GM19324 (cell line): ENCODE results near the gene PCSK1N.
"Not testable (repeated sequence)": the region's sequence is repeated elsewhere in the genome, so short reads cannot be mapped to it uniquely, and the experiment has no call there.

ENCODE experiments used
- ATAC-seq: cut with Tn5 transposase; IDR thresholded peaks from one replicate; pipeline ENCODE4 v1.9.1; 2021; ENCODE audit warnings: mild to moderate bottlenecking, moderate library complexity; ENCODE audit not compliant: unreplicated experiment, low FRiP score

PCSK1N gene

GRCh38 chrX:48824066-48824465 is 11.3 kb downstream of the PCSK1N start:
- ATAC-seq: no peak

- ATAC-seq: no peak
Observed at GRCh38 chrX:48823053-48823452, 12.4 kb downstream of the PCSK1N start.

- ATAC-seq: not testable (repeated sequence)
Observed at GRCh38 chrX:48819394-48819793, 16.0 kb downstream of the PCSK1N start.

GRCh38 chrX:48818866-48819265 is 16.5 kb downstream of the PCSK1N start:
- ATAC-seq: no peak

- no peak for ATAC-seq
Observed at GRCh38 chrX:48818098-48818497, 17.3 kb downstream of the PCSK1N start.

GRCh38 chrX:48816014-48816810 is 19.2 kb downstream of the PCSK1N start:
- ATAC-seq: no peak

- ATAC-seq: no peak
Observed at GRCh38 chrX:48815266-48815665, 20.1 kb downstream of the PCSK1N start.

GRCh38 chrX:48814722-48815121 is 20.7 kb downstream of the PCSK1N start:
- no peak for ATAC-seq

GRCh38 chrX:48813644-48814043 is 21.8 kb downstream of the PCSK1N start:
- ATAC-seq: no peak

GRCh38 chrX:48806081-48806480 is 29.3 kb downstream of the PCSK1N start:
- ATAC-seq: no peak

GRCh38 chrX:48802905-48803200 is 32.6 kb downstream of the PCSK1N start:
- ATAC-seq: no peak

- peak; percentile 32 for ATAC-seq
Observed at GRCh38 chrX:48802089-48802904, 33.1 kb downstream of the PCSK1N start.

- ATAC-seq: peak; percentile 90
Observed at GRCh38 chrX:48801280-48802088, 33.9 kb downstream of the PCSK1N start, which contains the start of gene HDAC6. Gene HDAC6, plus strand, starts transcription at chrX:48802067. Its CDS starts 626 bp downstream, at chrX:48802693.

GRCh38 chrX:48800574-48801279 is 34.7 kb downstream of the PCSK1N start:
- ATAC-seq: no peak

- ATAC-seq: no peak
Observed at GRCh38 chrX:48798318-48798717, 37.1 kb downstream of the PCSK1N start.

GRCh38 chrX:48794911-48795515 is 40.4 kb downstream of the PCSK1N start:
- ATAC-seq: no peak

- ATAC-seq: no peak
Observed at GRCh38 chrX:48794340-48794910, 41.0 kb downstream of the PCSK1N start.

GRCh38 chrX:48793935-48794334 is 41.5 kb downstream of the PCSK1N start:
- ATAC-seq: no peak

GRCh38 chrX:48792219-48792618 is 43.2 kb downstream of the PCSK1N start:
- ATAC-seq: no peak
